ENCODE results near the gene HGFAC.
"Not testable (repeated sequence)": the region's sequence is repeated elsewhere in the genome, so short reads cannot be mapped to it uniquely, and the experiment has no call there.

The HGFAC gene

GRCh38 chr4:3442460-3442958 lies 741 bp downstream of the HGFAC start:
- DNase-seq (ENCODE audit: low read depth in 2 of 2): no peak

- DNase-seq (ENCODE audit: low read depth in 2 of 2): no peak
These were observed 1.4 kb downstream of the HGFAC start for GRCh38 chr4:3442959-3443749.

DNA sequence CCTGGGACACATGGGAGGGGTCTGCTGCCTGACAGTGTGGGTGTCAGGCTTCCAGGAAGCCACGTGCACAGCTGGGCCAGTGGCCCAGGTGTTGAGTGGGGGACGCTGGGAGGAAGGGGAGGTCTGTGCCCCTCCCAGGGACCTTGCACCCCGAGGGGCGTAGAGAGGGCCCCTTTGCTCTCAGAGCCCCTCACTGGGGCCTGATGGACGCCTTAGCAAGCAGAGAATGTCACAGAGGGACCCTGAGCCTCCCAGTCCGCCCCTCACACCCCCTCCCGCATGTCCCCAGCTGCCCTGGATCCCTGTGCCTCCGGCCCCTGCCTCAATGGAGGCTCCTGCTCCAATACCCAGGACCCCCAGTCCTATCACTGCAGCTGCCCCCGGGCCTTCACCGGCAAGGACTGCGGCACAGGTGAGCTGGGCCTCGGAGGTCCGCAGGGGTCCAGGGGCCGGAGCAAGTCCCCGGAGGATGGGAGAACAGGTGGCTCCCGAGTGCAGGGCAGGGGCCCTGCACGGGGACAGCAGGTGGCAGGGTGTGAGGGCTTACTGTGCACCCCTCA lies 2.1 kb downstream of the HGFAC start:
- no peak for DNase-seq (ENCODE audit: low read depth in 2 of 2)

DNA sequence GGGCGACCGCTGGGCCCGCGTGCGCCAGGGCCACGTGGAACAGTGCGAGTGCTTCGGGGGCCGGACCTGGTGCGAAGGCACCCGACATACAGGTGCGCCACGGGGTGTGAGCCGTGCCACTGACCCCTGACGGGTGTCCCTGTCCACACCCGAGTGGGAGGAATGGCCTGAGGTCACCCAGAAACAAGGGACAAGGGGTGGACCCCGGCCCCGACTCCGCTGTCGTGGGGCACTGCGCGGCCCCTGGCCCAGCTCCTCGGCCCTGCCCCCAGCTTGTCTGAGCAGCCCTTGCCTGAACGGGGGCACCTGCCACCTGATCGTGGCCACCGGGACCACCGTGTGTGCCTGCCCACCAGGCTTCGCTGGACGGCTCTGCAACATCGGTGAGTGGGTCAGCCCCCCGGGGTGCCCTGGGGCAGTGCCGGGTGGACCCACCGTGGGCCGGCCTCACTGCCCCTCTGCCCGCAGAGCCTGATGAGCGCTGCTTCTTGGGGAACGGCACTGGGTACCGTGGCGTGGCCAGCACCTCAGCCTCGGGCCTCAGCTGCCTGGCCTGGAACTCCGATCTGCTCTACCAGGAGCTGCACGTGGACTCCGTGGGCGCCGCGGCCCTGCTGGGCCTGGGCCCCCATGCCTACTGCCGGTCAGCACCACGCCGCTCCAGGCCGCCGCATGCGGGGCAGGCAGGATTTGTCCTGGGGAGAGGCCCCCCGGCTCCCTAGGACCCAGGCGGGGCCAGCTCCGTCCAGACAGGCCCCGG lies 2.8 kb downstream of the HGFAC start:
- DNase-seq (ENCODE audit: low read depth in 2 of 2): no peak

DNA sequence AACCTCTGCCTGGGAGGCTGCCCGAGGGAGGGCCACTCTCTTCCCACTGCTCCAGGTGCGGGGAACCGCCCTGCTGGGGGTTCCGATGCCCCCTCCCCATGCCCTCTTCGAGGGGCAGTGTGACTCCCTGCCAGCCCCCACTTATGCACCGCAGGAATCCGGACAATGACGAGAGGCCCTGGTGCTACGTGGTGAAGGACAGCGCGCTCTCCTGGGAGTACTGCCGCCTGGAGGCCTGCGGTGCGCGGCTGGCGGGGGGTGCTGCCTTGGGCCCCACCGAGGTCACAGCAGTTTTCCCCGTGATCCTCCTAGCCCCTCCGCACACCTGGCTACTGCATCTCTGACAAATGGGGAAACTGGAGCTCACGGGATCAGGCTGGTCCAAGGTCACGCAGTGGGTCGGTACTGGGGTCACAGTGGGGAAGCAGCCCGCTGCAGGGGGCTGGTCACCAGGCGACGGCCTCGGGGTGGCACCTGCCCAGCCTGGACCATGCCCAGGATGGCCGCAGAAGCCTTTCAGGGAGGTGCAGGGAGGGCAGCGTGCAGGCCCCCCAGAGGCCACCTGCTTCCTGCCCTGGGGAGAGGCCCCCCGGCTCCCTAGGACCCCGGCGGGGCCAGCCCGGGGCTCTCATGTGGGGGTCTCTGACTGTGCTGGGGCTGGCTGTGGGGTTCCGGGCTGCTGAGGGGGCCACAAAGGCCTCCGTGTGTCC lies 3.5 kb downstream of the HGFAC start:
- DNase-seq (ENCODE audit: low read depth in 2 of 2): no peak

DNA sequence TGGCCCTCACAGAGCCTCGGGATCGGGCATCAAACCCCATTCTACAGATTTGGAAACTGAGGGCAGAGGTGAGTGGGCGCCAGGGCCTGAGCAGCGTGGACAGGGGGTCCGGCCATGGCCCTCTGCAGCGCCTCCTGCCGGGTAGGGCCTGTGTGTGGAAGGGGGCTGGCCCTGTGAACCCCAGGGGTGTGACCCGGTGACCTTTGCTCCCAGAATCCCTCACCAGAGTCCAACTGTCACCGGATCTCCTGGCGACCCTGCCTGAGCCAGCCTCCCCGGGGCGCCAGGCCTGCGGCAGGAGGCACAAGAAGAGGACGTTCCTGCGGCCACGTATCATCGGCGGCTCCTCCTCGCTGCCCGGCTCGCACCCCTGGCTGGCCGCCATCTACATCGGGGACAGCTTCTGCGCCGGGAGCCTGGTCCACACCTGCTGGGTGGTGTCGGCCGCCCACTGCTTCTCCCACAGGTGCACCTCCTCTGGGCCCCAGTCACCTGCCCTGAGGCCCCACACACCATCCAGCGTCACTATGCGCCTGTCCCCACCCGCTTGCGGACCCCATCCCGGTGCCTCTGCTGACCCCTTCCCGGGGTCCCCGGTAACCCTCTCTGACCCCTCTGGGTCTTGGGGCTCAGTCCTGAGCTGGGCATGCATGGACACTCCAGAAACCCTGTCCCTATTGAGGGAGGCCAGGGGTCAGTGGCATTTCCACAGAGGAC lies 4.2 kb downstream of the HGFAC start:
- no peak for DNase-seq (ENCODE audit: low read depth in 2 of 2)

- DNase-seq (ENCODE audit: low read depth in 2 of 2): no peak
These were observed 5.0 kb downstream of the HGFAC start for GRCh38 chr4:3446631-3447320.

DNA sequence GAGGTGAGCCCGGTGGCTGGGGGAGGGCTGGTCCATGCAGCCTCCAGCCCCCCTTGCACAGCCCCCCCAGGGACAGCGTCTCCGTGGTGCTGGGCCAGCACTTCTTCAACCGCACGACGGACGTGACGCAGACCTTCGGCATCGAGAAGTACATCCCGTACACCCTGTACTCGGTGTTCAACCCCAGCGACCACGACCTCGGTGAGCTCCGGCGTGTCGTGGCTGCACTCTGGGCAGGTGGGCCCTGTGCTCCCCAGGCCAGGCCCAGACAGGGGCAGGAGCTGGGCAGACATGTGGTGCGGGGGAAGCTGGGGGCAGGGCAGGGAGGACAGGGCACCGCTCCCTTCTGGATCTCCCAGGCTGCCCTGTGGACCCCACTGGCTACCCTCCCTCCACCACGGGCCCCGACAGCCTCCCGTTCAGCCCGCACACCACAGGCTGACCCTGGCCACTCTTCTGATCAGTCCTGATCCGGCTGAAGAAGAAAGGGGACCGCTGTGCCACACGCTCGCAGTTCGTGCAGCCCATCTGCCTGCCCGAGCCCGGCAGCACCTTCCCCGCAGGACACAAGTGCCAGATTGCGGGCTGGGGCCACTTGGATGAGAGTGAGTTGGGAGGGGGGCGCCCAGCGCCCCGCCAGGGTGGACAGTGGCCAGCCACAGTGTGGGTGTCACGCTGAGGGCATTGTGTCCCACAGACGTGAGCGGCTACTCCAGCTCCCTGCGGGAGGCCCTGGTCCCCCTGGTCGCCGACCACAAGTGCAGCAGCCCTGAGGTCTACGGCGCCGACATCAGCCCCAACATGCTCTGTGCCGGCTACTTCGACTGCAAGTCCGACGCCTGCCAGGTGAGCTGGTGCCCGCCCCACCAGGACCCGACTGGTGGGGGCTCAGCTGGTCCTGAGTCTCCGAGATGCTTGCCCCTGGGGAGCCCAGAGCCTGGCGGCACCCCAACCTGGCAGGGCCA lies 5.9 kb downstream of the HGFAC start:
- no peak for DNase-seq (ENCODE audit: low read depth in 2 of 2)

GRCh38 chr4:3449047-3449573 lies 7.3 kb downstream of the HGFAC start:
- DNase-seq (ENCODE audit: low read depth in 2 of 2): no peak

DNA sequence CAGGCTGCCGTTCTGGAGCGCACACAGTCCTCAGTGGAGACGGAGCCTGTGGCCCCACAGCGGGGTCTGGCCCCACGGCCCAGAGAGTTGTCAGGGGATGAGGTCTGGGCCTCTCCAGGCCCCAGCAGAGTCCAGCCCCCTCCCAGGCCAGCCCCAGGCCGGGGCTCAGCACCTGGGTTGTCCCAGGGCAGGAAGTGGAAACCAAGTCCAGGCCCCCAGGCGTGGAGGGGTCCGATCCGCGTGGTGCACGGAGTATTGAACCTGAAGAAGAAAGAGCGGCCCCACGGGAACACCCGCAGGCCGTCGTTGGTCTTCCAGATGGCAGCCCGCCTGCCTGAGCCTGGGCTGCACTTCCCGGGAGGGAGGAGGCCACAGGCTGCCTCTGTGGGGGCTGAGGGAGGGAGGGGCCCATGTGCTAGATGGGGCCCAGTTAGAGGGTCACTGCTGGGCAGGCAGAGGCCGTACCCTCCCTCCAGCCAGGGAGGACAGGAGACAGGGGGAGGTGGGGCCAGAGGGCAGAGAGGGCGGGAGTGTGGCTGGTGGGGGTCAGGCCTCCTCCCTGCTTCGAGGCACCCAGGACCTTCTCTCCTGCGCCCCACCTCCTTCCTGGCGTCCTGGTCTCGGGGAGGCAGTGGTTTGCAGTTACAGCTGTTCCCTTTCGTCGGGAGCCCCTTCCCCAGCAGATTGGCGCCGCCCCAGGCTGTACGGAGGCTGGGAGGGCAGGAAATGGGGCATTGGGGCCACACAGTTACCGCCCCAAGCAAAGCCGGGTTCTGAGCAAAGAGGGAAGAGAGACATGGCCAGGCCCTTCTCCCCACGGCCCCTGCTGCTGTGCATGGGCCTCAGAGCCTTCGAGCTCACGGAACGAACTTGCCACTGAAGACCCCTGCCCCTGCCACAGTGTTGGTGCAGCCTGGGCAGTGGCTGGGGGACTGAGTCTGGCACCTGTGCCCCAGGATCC lies 8.1 kb downstream of the HGFAC start:
- no peak for DNase-seq (ENCODE audit: low read depth in 2 of 2)

DNA sequence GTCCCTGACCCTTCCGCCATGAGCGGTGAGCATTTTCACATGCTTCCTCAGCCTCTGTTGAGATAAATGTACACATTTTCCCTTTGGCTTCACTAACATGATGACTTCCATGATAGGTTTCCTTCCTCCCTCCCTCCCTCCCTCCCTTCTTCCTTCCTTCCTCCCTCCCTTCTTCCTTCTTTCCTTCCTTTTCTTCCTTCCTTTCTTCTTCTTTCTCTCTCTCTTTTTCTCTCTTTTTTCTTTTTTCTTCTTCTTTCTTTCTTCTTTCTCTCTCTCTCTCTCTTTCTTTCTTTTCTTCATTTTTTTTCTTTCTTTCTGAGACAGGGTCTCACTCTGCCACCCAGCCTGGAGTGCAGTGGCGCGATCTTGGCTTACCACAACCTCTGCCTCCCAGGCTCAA lies 8.9 kb downstream of the HGFAC start:
- DNase-seq (ENCODE audit: low read depth in 2 of 2): no peak

DNA sequence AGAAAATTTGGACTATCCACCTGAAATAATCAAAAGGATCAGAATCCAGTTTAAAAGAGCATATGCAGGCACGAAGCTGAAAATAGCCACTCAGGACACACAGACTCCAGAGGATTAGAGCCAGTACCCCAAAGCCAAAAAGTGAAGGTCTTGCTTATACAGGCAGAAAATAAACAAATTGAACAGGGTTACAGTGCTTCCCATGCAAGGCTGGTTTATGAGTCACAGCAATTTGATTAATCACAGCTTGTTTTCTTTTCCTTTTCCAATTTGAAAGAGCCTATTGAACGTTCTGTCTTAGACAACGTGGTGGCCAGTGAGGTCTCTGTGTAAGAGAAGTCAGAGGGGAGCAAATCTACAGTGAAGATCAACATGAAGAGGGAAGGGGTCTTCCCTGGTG lies 10.2 kb downstream of the HGFAC start:
- DNase-seq (ENCODE audit: low read depth in 2 of 2): peak; percentile 9 to 23

DNA sequence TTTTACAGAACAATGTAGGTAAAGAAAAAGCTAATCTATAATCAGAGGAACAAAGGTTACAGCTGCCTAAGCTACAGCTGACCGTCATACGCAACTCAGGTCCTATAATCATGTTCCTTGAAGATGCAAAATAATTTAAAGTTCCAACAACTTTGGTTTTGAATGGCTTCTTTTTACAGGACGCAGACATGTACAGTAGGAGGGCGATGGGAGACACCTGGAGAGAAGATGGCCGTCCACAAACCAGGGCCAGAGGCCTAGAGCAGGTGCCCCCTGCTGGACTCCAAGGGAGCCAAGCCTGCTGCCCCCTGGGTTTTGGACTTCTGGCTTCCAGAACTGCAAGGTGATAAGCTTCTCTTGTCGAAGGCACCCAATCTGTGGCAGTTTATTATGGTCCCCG lies 10.6 kb downstream of the HGFAC start:
- no peak for DNase-seq (ENCODE audit: low read depth in 2 of 2)

DNA sequence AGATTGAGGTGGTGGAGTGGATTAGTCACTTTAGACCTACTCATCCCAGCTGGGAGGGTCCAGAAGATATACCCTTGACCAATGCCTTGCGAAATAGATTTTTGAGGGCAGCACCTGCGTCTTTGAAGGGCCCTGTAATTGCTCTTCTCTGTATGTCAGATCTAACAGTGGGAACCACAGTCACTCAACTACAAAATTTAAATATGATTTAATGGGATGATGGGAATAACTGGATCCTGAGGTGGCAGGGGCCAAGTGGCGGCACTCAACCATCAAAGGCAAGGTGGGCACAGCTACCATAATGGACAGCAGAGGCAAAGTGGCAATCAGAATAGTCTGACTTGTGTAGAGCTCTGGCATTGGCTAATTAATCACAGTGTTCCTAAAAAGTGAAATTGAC lies 13.8 kb downstream of the HGFAC start:
- DNase-seq (ENCODE audit: low read depth in 2 of 2): not testable (repeated sequence)

DNA sequence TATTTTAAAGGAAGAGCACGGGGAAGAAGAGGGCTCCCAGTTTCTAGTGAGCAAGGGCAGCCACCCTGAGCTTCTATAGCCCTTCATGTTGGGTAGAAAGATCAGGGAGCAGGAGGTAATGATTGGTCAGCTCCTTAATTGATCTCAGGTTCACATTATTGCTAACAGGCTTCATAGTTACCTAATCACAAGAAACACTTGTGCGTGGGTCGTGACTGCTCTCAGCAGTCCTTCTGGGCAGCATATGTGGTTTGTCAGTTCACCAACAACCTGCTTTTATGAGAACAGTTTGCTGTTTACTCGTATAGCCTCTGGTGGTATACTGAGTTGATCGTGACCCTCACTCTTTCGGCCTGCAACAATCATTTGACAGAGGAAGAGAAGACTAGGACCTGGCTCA lies 16.6 kb downstream of the HGFAC start:
- no peak for DNase-seq (ENCODE audit: low read depth in 2 of 2)

DNA sequence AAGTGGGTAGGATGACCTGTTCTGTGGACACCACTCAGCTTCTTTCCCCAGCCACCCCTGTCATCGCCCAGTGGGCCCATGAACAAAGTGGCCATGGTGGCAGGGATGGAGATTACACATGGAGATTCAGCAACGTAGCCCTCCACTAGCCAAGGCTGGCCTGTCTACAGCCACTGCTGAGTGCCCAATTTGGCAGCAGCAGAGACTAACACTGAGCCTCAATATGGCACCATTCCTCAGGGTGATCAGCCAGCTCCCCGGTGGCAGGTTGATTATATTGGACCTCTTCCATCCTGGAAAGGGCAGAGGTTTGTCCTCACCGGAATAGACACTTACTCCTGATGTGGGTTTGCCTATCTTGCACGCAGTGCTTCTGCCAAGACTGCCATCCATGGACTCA lies 17.4 kb downstream of the HGFAC start:
- not testable (repeated sequence) for DNase-seq (ENCODE audit: low read depth in 2 of 2)

GRCh38 chr4:3460926-3461325 lies 19.2 kb downstream of the HGFAC start:
- DNase-seq (ENCODE audit: low read depth in 2 of 2): no peak
